Endodermal cell (in vitro differentiated cells): ENCODE measurements around the gene KLHL40. TPM values are rescaled to one million over a fixed set of nuclear protein-coding genes. Genes with fewer than 3 reads are reported as not detected.

Experiments used
- DNase-seq: peaks from one replicate; pipeline ENCODE4 v3.0.0-alpha.2; 2017
- H3K27ac ChIP-seq: 2 replicates; pipeline ENCODE4 v1.5.1; 2013; ENCODE audit warnings: mild to moderate bottlenecking, low read depth, low read length, moderate library complexity
- H3K27me3 ChIP-seq: 2 replicates; pipeline ENCODE4 v1.6.1; 2013; ENCODE audit warnings: mild to moderate bottlenecking, low read length, moderate library complexity; ENCODE audit not compliant: insufficient read depth, control insufficient read depth, poor library complexity, severe bottlenecking
- H3K36me3 ChIP-seq: 2 replicates; pipeline ENCODE4 v1.7.0; 2013; ENCODE audit warnings: mild to moderate bottlenecking, low read length, moderate library complexity; ENCODE audit not compliant: control insufficient read depth, insufficient read depth
- H3K4me1 ChIP-seq: one replicate; pipeline ENCODE4 v1.7.0; 2013; ENCODE audit warnings: low read length; ENCODE audit not compliant: control insufficient read depth, insufficient read depth
- H3K4me3 ChIP-seq: 2 replicates; pipeline ENCODE4 v1.5.1; 2013; ENCODE audit warnings: mild to moderate bottlenecking, low read length, moderate library complexity
- H3K9ac ChIP-seq: 2 replicates; pipeline ENCODE4 v1.6.1; 2013; ENCODE audit warnings: mild to moderate bottlenecking, low read length, moderate library complexity; ENCODE audit not compliant: poor library complexity, severe bottlenecking; ENCODE audit errors: extremely low read depth
- H3K9me3 ChIP-seq: 2 replicates; pipeline ENCODE4 v1.6.1; 2013; ENCODE audit warnings: mild to moderate bottlenecking, low read length, moderate library complexity; ENCODE audit not compliant: control insufficient read depth
- H3K27ac Mint-ChIP-seq: 2 replicates; pipeline ENCODE4 v1.8.0; 2020; ENCODE audit warnings: mixed read lengths
- H3K27me3 Mint-ChIP-seq: 2 replicates; pipeline ENCODE4 v1.8.0; 2021; ENCODE audit warnings: mild to moderate bottlenecking, mixed read lengths; ENCODE audit not compliant: insufficient read depth
- H3K36me3 Mint-ChIP-seq: 2 replicates; pipeline ENCODE4 v1.8.0; 2020; ENCODE audit warnings: low read depth, mixed read lengths
- H3K4me1 Mint-ChIP-seq: 2 replicates; pipeline ENCODE4 v1.8.0; 2020; ENCODE audit warnings: mixed read lengths
- H3K4me3 Mint-ChIP-seq: 2 replicates; pipeline ENCODE4 v1.8.0; 2020; ENCODE audit warnings: mild to moderate bottlenecking, moderate library complexity, mixed read lengths
- H3K9me3 Mint-ChIP-seq: 2 replicates; pipeline ENCODE4 v1.8.0; 2020; ENCODE audit warnings: mild to moderate bottlenecking, mixed read lengths
- WGBS, 2 experiments: methylation state at CpG; one replicate each; pipeline versions ENCODE4 v1.1.5 to v1.1.7; 2013; ENCODE audit warnings: missing lambda C conversion rate in 2 of 2, mixed read lengths in 1 of 2; ENCODE audit not compliant: insufficient coverage in 1 of 2, insufficient read length in 1 of 2; 5-methylcytosine and 5-hydroxymethylcytosine counted together
- total RNA-seq, 2 donors: library from RNA; stranded (reverse); fragmentation: NEBNext Ultra II Directional in 1 of 2; extraction: Animal tissue kit (Norgen Biotek cat#: 25700) in 1 of 2; gene quantifications; 2 replicates in 1 of 2; 3 replicates in 1 of 2; pipeline ENCODE4 v1.2.1, GENCODE V29; 2021
- TF ChIP-seq, protein P1 (sequence below): fragments of 200-600 bp; sonication (generic); conservative IDR thresholded peaks from 2 replicates; pipeline ENCODE4 v1.5.0; 2021; ENCODE audit warnings: antibody characterized with exemption, mild to moderate bottlenecking

KLHL40 gene
- total RNA-seq, 2 donors from 2014 or later: not detected

- H3K4me1 ChIP-seq: no peaks in the 10 kb centered on the region
- no peak overlapping the region for H3K27ac ChIP-seq
- no peak overlapping the region for H3K27ac Mint-ChIP-seq
- TF ChIP-seq, protein P1, sequence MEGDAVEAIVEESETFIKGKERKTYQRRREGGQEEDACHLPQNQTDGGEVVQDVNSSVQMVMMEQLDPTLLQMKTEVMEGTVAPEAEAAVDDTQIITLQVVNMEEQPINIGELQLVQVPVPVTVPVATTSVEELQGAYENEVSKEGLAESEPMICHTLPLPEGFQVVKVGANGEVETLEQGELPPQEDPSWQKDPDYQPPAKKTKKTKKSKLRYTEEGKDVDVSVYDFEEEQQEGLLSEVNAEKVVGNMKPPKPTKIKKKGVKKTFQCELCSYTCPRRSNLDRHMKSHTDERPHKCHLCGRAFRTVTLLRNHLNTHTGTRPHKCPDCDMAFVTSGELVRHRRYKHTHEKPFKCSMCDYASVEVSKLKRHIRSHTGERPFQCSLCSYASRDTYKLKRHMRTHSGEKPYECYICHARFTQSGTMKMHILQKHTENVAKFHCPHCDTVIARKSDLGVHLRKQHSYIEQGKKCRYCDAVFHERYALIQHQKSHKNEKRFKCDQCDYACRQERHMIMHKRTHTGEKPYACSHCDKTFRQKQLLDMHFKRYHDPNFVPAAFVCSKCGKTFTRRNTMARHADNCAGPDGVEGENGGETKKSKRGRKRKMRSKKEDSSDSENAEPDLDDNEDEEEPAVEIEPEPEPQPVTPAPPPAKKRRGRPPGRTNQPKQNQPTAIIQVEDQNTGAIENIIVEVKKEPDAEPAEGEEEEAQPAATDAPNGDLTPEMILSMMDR: no peak
- H3K9me3 ChIP-seq: no peaks in the 10 kb centered on the region
- no peaks in the 10 kb centered on the region for H3K27me3 Mint-ChIP-seq
- no peak overlapping the region for H3K9ac ChIP-seq
- no peak for DNase-seq
- H3K36me3 ChIP-seq: no peaks in the 10 kb centered on the region
- H3K4me1 Mint-ChIP-seq: no peaks in the 10 kb centered on the region
- H3K4me3 Mint-ChIP-seq: no peak overlapping the region
- peaks cover 14% of the 10 kb centered on the region for H3K27me3 ChIP-seq
- H3K9me3 Mint-ChIP-seq: no peaks in the 10 kb centered on the region
- no peaks in the 10 kb centered on the region for H3K36me3 Mint-ChIP-seq
- 83 to 84% methylated on average over 10 to 19 of the region's 19 CpGs for WGBS, 2 experiments
- H3K4me3 ChIP-seq: no peak overlapping the region
Observed at GRCh38 chr3:42696356-42697288, 11.3 kb downstream of the KLHL40 start.

DNA sequence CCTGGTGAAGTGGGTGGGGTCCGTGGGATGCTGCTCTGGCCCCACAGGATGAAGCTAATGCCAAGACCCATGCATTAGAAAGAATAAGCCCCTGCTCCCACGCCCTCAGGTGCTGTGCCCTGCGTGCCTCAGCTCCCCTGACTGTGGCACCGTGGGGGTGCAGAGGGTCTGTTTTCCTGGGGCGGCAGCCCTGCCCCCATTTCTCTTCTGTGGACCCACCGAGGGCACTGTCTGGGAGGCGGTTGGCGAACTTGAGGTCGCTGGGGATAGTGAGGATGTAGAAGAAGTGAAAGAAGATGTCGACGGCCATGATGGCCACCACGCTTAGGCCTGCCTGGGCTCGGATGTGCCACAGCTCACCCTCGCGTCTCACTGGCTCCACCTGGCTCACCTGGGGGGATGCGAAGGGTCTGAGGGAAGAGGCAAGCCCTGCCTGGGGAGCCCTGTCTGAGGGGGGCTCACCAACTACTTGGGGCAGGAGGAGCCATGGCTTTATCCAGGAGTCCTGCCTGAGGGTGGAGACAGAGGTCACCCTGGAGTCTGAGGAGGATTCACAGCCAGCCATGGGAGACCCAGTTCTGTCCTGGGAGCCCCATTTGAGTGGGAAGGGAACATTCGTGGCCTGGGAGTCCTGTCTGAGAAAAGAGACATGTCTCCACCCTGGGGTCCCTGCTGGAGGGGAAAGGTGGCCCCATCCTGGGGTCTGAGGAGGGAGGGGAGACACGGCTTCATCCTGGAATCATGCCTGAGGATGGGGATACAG lies 12.1 kb downstream of the KLHL40 start:
- Histone ChIP-seq H3K9ac (no peak overlapping the region), H3K4me1 (no peaks in the 10 kb centered on the region), H3K27me3 (peaks cover 14% of the 10 kb centered on the region), H3K9me3 (no peaks in the 10 kb centered on the region), H3K4me3 (no peak overlapping the region), H3K36me3 (no peaks in the 10 kb centered on the region), H3K27ac (no peak overlapping the region)
- no peaks in the 10 kb centered on the region for H3K4me1 Mint-ChIP-seq
- H3K27ac Mint-ChIP-seq: no peak overlapping the region
- no peak for DNase-seq
- no peaks in the 10 kb centered on the region for H3K27me3 Mint-ChIP-seq
- H3K9me3 Mint-ChIP-seq: no peaks in the 10 kb centered on the region
- WGBS, 2 experiments: 88 to 91% methylated on average over 8 to 18 of the region's 18 CpGs
- no peak overlapping the region for H3K4me3 Mint-ChIP-seq
- TF ChIP-seq, protein P1: no peak
- H3K36me3 Mint-ChIP-seq: no peaks in the 10 kb centered on the region

DNA sequence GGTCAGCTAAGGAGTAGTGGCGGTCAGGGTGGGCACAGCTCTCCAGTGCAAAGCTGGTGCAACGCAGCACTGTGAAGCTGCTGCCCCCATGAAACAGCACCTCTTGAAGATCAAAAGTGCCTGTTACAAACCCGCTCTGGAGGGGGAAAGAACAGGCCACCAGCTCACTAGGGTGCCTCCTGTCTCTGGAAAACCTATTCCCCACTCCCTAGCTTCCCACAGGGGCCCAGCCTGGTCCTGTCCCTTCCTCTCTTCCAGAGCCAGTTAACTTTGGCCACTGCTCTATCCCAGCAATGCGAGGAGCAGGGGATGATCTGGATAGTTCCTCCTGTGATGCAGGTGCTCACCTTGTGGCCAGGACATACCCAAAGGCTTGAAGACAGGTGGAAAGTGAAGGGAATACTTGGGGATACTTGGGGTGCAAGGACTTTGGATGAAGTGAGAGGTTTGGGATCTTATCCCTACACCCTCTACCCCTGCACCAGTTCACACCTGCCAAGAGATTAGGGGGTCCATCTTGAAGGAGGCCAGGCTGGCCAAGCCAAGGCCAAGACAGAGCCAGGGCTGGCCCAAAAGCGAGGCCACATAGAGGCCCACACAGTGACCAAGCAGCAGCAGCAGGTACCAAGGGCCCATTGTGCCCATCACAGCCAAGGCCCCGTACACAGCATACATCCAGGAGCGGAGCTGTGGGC lies 13.0 kb downstream of the KLHL40 start:
- DNase-seq: no peak
- TF ChIP-seq, protein P1: no peak
- WGBS, 2 experiments: 86 to 89% methylated on average over 6 to 7 of the region's 7 CpGs
- H3K9ac ChIP-seq: no peak overlapping the region
- no peaks in the 10 kb centered on the region for H3K36me3 ChIP-seq
- Mint-ChIP-seq H3K4me1 (no peaks in the 10 kb centered on the region), H3K36me3 (no peaks in the 10 kb centered on the region), H3K4me3 (no peak overlapping the region), H3K27ac (no peak overlapping the region), H3K9me3 (no peaks in the 10 kb centered on the region), H3K27me3 (peaks cover 3% of the 10 kb centered on the region)
- H3K4me3 ChIP-seq: no peak overlapping the region
- H3K27me3 ChIP-seq: peaks cover 14% of the 10 kb centered on the region
- no peak overlapping the region for H3K27ac ChIP-seq
- no peaks in the 10 kb centered on the region for H3K9me3 ChIP-seq
- H3K4me1 ChIP-seq: no peaks in the 10 kb centered on the region
